ENCODE results near the gene PCDH9. TPM values are rescaled to one million over a fixed set of nuclear protein-coding genes. Genes with fewer than 3 reads are reported as not detected.

Gene PCDH9
- total RNA-seq, 4 donors from 2014 or later = 0.37 to 2.4 (median 1.5) TPM

DNA sequence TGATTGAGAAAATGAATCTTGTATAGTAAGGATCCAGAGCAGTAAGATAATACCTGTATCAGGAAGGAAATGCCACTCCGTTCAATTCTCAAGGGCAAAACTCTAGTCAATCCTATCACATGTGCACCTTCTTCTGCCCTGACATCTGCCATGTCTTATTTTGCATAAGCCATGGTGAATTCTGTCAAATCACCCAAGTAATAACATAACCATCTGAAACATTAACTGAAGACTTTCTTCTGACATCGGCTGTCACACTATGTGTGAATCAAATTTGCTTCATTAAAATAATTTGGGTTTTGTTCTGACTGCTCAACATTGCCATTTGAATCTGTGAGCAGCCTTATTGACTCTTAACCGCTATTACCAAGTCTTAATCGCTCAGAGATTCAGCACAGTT is 91.2 kb downstream of the PCDH9 start:
- in situ Hi-C loops (cut with MboI; ENCODE audit: low pct_ligation_motif_present in 1 of 4, low pct_unique_long_range_greater_than_20kb in 1 of 4, low sequenced_read_pairs in 3 of 4) (no loop called here), intact Hi-C loops (cut with DNase I; ENCODE audit: low total_unique reads) (no loop called here)
- Histone ChIP-seq H3K9me3 (no peaks in the 10 kb centered on the region), H3K4me1 (no peaks in the 10 kb centered on the region), H3K27me3 (no peaks in the 10 kb centered on the region), H3K36me3 (no peaks in the 10 kb centered on the region), H3K27ac (no peak overlapping the region), H3K4me3 (no peak overlapping the region)
- DNase-seq = no peak
- TF ChIP-seq POLR2AphosphoS5 (IDR thresholded peaks at IDR 0.05) (no peak), POLR2A (IDR thresholded peaks at IDR 0.05) (no peak), EP300 (IDR thresholded peaks at IDR 0.05; ENCODE audit: low read depth) (no peak)
- TF ChIP-seq, protein P1, sequence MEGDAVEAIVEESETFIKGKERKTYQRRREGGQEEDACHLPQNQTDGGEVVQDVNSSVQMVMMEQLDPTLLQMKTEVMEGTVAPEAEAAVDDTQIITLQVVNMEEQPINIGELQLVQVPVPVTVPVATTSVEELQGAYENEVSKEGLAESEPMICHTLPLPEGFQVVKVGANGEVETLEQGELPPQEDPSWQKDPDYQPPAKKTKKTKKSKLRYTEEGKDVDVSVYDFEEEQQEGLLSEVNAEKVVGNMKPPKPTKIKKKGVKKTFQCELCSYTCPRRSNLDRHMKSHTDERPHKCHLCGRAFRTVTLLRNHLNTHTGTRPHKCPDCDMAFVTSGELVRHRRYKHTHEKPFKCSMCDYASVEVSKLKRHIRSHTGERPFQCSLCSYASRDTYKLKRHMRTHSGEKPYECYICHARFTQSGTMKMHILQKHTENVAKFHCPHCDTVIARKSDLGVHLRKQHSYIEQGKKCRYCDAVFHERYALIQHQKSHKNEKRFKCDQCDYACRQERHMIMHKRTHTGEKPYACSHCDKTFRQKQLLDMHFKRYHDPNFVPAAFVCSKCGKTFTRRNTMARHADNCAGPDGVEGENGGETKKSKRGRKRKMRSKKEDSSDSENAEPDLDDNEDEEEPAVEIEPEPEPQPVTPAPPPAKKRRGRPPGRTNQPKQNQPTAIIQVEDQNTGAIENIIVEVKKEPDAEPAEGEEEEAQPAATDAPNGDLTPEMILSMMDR (IDR thresholded peaks at IDR 0.05) = no peak
- 78 to 87% methylated on average over 4 of the region's 4 CpGs for WGBS, 2 donors (ENCODE audit: low coverage in 1 of 2)

DNA sequence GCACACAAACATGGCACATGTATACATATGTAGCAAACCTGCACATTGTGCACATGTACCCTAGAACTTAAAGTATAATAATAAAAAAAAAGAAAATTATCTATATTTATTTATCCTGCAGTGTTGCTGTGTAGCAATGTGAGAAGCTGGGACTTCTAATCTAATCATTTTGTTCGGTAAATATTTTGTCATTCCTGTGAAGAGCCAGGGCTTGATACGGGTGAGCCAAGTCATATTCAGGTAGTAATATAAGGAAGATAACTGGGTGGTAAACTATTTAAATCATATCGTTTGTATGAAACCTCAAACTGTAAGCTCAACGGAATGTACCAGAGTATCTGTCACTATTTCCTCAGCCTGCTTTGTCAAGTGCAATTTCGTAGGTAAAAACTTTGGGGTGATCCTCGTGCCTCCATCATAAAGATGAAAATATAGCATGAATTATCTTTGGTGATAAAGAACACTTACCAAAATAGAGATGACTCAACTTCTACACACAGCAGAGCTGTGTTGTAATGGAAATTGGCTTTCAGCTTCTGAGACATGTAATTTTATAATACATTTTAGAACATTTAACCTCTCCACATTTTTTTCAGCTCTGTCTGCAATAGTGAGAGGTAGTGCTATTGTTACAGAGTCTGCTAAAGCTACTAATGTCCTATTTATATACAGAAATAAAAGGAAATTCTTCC is 92.9 kb downstream of the PCDH9 start:
- Histone ChIP-seq H3K4me3 (no peak overlapping the region), H3K27me3 (no peaks in the 10 kb centered on the region), H3K36me3 (no peaks in the 10 kb centered on the region), H3K9me3 (no peaks in the 10 kb centered on the region), H3K27ac (no peak overlapping the region), H3K4me1 (no peaks in the 10 kb centered on the region)
- no peak for DNase-seq
- in situ Hi-C loops (cut with MboI; ENCODE audit: low pct_ligation_motif_present in 1 of 4, low pct_unique_long_range_greater_than_20kb in 1 of 4, low sequenced_read_pairs in 3 of 4) = no loop called here
- intact Hi-C loops (cut with DNase I; ENCODE audit: low total_unique reads) = no loop called here
- TF ChIP-seq, protein P1 (IDR thresholded peaks at IDR 0.05) = no peak
- TF ChIP-seq POLR2A (IDR thresholded peaks at IDR 0.05) (no peak), EP300 (IDR thresholded peaks at IDR 0.05; ENCODE audit: low read depth) (no peak), POLR2AphosphoS5 (IDR thresholded peaks at IDR 0.05) (no peak)
- 54 to 56% methylated on average over 6 of the region's 6 CpGs for WGBS, 2 donors (ENCODE audit: low coverage in 1 of 2)

DNA sequence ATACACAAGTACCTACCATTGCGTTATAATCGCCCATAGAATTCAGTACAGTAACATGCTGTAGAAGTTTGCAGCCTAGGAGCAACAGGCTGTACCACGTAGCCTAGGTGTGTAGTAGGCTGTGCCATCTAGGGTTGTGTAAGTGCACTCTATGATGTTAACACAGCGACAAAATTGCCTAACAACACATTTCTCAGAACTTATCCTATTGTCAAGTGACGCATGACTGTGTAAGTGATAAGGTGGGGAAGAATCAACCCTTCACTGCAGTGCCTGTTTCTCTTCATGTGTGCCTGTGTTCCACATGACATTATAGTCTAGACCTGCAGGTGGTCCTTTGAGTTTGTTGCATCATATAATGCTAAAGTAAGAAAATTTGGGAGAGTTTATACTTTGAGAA is 94.0 kb downstream of the PCDH9 start:
- DNase-seq = no peak
- intact Hi-C loops (cut with DNase I; ENCODE audit: low total_unique reads) = no loop called here
- TF ChIP-seq, protein P1 (IDR thresholded peaks at IDR 0.05) = no peak
- TF ChIP-seq POLR2A (IDR thresholded peaks at IDR 0.05) = no peak
- TF ChIP-seq POLR2AphosphoS5 (IDR thresholded peaks at IDR 0.05) = no peak
- TF ChIP-seq EP300 (IDR thresholded peaks at IDR 0.05; ENCODE audit: low read depth) = no peak

DNA sequence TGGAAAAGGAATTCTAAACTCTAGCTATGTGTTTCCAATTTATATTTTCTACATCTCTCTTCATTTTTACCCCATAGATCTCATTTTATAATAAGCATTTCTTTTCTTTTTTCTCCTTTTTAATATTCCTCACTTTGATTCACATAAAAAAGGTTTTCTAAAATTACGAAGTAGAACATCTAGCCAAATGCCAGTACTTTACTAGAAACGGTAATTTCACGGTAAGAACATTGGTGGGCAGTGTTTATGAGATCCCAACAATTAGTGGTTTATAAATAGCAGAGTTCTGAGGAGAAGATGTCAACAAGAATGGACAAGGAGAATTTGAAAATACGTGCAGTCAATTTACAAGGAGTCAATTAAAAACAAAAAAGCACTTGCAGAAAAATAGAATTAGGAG is 94.8 kb downstream of the PCDH9 start:
- Histone ChIP-seq H3K9me3 (no peaks in the 10 kb centered on the region), H3K27me3 (no peaks in the 10 kb centered on the region), H3K27ac (no peak overlapping the region), H3K4me1 (no peaks in the 10 kb centered on the region), H3K4me3 (no peak overlapping the region), H3K36me3 (no peaks in the 10 kb centered on the region)
- in situ Hi-C loops (cut with MboI; ENCODE audit: low pct_ligation_motif_present in 1 of 4, low pct_unique_long_range_greater_than_20kb in 1 of 4, low sequenced_read_pairs in 3 of 4) (no loop called here), intact Hi-C loops (cut with DNase I; ENCODE audit: low total_unique reads) (no loop called here)
- DNase-seq = no peak
- 78 to 79% methylated on average over 4 of the region's 4 CpGs for WGBS, 2 donors (ENCODE audit: low coverage in 1 of 2)
- TF ChIP-seq EP300 (IDR thresholded peaks at IDR 0.05; ENCODE audit: low read depth) (no peak), POLR2A (IDR thresholded peaks at IDR 0.05) (no peak), POLR2AphosphoS5 (IDR thresholded peaks at IDR 0.05) (no peak)
- TF ChIP-seq, protein P1 (IDR thresholded peaks at IDR 0.05) = no peak

More for the DNA sequence above, 94.0 kb downstream of the PCDH9 start:
- Histone ChIP-seq H3K4me1 (no peaks in the 10 kb centered on the region), H3K9me3 (no peaks in the 10 kb centered on the region), H3K27me3 (no peaks in the 10 kb centered on the region), H3K27ac (no peak overlapping the region), H3K36me3 (no peaks in the 10 kb centered on the region), H3K4me3 (no peak overlapping the region)
- in situ Hi-C loops (cut with MboI; ENCODE audit: low pct_ligation_motif_present in 1 of 4, low pct_unique_long_range_greater_than_20kb in 1 of 4, low sequenced_read_pairs in 3 of 4) = no loop called here
- 92 to 100% methylated on average over 4 to 5 of the region's 5 CpGs for WGBS, 2 donors (ENCODE audit: low coverage in 1 of 2)
